K562 (cell line): ENCODE measurements around the gene PLCD1. TPM values are rescaled to one million over a fixed set of nuclear protein-coding genes. Genes with fewer than 3 reads are reported as not detected.
A peak's percentile ranks its signal among the peaks of the same experiment; 100 is the strongest.

Source experiments
- ILK ChIP-seq: fragments of 450-650 bp; IDR thresholded peaks from 2 replicates; pipeline ENCODE4 v1.6.1; 2016; ENCODE audit warnings: missing genetic modification characterization, low read depth, mild to moderate bottlenecking, missing compliant biosample characterization, moderate library complexity, borderline replicate concordance
- KLF16 ChIP-seq: IDR thresholded peaks from 2 replicates; pipeline ENCODE4 v1.6.1; 2016; ENCODE audit warnings: antibody characterized with exemption
- POLR2AphosphoS2 ChIP-seq: IDR thresholded peaks from 2 replicates; pipeline ENCODE4 v1.6.1; 2012; ENCODE audit warnings: low read length, improper control_type of control experiment
- POLR2B ChIP-seq: fragments of 450-650 bp; IDR thresholded peaks from 2 replicates; pipeline ENCODE4 v1.6.1; 2018; ENCODE audit warnings: low read depth; ENCODE audit not compliant: partially characterized antibody
- SMARCE1 ChIP-seq: fragments of 450-650 bp; IDR thresholded peaks from 2 replicates; pipeline ENCODE4 v1.7.1; 2016; ENCODE audit warnings: mild to moderate bottlenecking
- SPI1 ChIP-seq: IDR thresholded peaks from 2 replicates; pipeline ENCODE4 v1.6.1; 2011; ENCODE audit warnings: low read depth, low read length, control low read depth, borderline replicate concordance
- ZNF830 ChIP-seq: fragments of 250-450 bp; sonication (Bioruptor Pico); IDR thresholded peaks from 2 replicates; pipeline ENCODE4 v1.5.0; 2021; ENCODE audit warnings: mild to moderate bottlenecking
- polyA plus RNA-seq, 8 experiments: library from polyadenylated mRNA; depleted of rRNA in 4 of 8; stranded (reverse) in 5 of 8; unstranded in 3 of 8; fragments of >200 nt; fragmentation: Nextera tagmentation in 2 of 8; fragmentation: Illumina TruSeq in 1 of 8; extraction: Ambion mirVana in 2 of 8; extraction: Trizol in 1 of 8; gene quantifications; 2 replicates each; pipeline versions ENCODE4 v1.2.1 to v1.2.3, GENCODE V29; 2011 to 2014; ENCODE audit warnings: inconsistent platforms in 1 of 8, missing spikeins in 1 of 8
- total RNA-seq, 7 experiments: library from RNA; depleted of rRNA in 6 of 7; stranded (reverse); fragments of >200 nt in 6 of 7; fragmentation: Illumina TruSeq in 2 of 7; extraction: Trizol in 2 of 7; gene quantifications; 2 replicates each; pipeline versions ENCODE4 v1.2.1 to v1.2.3, GENCODE V29; 2011 to 2021; ENCODE audit warnings: low replicate concordance in 1 of 7
- TF ChIP-seq, protein P1 (sequence below): fragments of 450-650 bp; IDR thresholded peaks from 2 replicates; pipeline ENCODE4 v1.6.1; 2018; ENCODE audit warnings: mild to moderate bottlenecking, low read depth; ENCODE audit not compliant: partially characterized antibody
- TF ChIP-seq, protein P2 (sequence below): fragments of 250-450 bp; sonication (Bioruptor Pico); IDR thresholded peaks from 2 replicates; pipeline ENCODE4 v1.4.0; 2020; ENCODE audit warnings: mild to moderate bottlenecking, moderate library complexity
- TF ChIP-seq, protein P3 (sequence below), 3 experiments: fragments of 200-800 bp in 1 of 3; sonication (Bioruptor generic) in 1 of 3; sonication (generic) in 1 of 3; formaldehyde crosslinking in 1 of 3; IDR thresholded peaks; 2 replicates each; pipeline versions ENCODE4 v1.6.1 to v1.8.0; 2016 to 2022; ENCODE audit warnings: mild to moderate bottlenecking in 2 of 3, missing compliant biosample characterization in 2 of 3, missing genetic modification characterization in 2 of 3, missing genetic modification reagents in 1 of 3
- TF ChIP-seq, protein P4 (sequence below), 2 experiments: fragments of 450-650 bp; IDR thresholded peaks; 2 replicates each; pipeline ENCODE4 v1.6.1; 2016; ENCODE audit warnings: mild to moderate bottlenecking in 2 of 2, borderline replicate concordance in 1 of 2, low read depth in 1 of 2, moderate library complexity in 1 of 2

Gene PLCD1
- total and polyA plus RNA-seq, 9 of the 15 experiments (the other 6 are each of a cell fraction or from before 2014, with no cell fraction given): 5.4 to 209 (median 116) TPM

DNA sequence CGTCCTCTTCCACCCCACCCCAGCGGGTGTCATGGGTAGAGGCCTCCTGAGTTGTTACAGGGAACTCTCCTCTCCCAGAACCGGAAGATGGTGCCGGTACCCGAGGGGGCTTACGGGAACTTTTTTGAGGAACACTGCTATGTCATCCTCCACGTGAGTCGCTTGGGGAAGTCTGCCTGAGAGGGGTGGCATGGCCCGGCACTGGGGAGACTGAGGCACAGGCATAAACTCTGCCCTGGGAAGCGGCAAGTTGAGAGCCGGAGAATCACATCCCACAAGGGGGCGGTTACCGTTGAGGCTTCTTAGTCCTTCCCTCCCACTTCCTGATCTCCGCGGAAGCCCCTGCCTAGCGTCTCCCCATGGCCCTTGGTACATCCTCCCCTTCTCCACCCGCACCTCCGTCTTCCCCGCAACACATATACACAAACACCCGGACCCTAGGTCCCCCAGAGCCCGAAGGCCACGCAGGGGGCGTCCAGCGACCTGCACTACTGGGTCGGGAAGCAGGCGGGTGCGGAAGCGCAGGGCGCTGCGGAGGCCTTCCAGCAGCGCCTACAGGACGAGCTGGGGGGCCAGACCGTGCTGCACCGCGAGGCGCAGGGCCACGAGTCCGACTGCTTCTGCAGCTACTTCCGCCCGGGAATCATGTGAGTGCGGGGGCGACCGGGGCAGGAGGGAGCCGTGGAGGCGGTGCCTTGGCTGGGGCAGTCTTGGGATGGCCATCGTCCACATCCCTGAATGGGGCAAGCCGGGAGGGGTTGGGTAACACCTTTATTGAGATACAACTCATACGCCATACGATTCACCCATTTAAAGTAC, 35.4 kb downstream of the PLCD1 start (continued):
- TF ChIP-seq SMARCE1 (peak; percentile 45; the same call in 1 of the 2 replicates), ZNF830 (CRISPR knock-in tag) (peak; percentile 93; the same call in 1 of the 2 replicates), POLR2AphosphoS2 (no peak), POLR2B (peak; percentile 97), KLF16 (no peak), SPI1 (peak; percentile 72), ILK (tag) (no peak)
- TF ChIP-seq, protein P1, sequence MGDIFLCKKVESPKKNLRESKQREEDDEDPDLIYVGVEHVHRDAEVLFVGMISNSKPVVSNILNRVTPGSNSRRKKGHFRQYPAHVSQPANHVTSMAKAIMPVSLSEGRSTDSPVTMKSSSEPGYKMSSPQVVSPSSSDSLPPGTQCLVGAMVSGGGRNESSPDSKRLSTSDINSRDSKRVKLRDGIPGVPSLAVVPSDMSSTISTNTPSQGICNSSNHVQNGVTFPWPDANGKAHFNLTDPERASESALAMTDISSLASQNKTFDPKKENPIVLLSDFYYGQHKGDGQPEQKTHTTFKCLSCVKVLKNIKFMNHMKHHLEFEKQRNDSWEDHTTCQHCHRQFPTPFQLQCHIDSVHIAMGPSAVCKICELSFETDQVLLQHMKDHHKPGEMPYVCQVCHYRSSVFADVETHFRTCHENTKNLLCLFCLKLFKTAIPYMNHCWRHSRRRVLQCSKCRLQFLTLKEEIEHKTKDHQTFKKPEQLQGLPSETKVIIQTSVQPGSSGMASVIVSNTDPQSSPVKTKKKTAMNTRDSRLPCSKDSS: no peak
- TF ChIP-seq, protein P2, sequence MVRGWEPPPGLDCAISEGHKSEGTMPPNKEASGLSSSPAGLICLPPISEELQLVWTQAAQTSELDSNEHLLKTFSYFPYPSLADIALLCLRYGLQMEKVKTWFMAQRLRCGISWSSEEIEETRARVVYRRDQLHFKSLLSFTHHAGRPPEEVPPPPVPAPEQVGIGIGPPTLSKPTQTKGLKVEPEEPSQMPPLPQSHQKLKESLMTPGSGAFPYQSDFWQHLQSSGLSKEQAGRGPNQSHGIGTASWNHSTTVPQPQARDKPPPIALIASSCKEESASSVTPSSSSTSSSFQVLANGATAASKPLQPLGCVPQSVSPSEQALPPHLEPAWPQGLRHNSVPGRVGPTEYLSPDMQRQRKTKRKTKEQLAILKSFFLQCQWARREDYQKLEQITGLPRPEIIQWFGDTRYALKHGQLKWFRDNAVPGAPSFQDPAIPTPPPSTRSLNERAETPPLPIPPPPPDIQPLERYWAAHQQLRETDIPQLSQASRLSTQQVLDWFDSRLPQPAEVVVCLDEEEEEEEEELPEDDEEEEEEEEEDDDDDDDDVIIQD (CRISPR knock-in tag): no peak
- TF ChIP-seq, protein P3, sequence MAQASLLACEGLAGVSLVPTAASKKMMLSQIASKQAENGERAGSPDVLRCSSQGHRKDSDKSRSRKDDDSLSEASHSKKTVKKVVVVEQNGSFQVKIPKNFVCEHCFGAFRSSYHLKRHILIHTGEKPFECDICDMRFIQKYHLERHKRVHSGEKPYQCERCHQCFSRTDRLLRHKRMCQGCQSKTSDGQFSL (CRISPR knock-in tag; IDR thresholded peaks at IDR 0.05): peak; percentile 70; the same call in 1 of the 2 replicates
- TF ChIP-seq, protein P3 (tag; IDR thresholded peaks at IDR 0.05): peak in 1 of 2 experiments; percentile 36; a peak in 1 of 4 replicates
- TF ChIP-seq, protein P4, sequence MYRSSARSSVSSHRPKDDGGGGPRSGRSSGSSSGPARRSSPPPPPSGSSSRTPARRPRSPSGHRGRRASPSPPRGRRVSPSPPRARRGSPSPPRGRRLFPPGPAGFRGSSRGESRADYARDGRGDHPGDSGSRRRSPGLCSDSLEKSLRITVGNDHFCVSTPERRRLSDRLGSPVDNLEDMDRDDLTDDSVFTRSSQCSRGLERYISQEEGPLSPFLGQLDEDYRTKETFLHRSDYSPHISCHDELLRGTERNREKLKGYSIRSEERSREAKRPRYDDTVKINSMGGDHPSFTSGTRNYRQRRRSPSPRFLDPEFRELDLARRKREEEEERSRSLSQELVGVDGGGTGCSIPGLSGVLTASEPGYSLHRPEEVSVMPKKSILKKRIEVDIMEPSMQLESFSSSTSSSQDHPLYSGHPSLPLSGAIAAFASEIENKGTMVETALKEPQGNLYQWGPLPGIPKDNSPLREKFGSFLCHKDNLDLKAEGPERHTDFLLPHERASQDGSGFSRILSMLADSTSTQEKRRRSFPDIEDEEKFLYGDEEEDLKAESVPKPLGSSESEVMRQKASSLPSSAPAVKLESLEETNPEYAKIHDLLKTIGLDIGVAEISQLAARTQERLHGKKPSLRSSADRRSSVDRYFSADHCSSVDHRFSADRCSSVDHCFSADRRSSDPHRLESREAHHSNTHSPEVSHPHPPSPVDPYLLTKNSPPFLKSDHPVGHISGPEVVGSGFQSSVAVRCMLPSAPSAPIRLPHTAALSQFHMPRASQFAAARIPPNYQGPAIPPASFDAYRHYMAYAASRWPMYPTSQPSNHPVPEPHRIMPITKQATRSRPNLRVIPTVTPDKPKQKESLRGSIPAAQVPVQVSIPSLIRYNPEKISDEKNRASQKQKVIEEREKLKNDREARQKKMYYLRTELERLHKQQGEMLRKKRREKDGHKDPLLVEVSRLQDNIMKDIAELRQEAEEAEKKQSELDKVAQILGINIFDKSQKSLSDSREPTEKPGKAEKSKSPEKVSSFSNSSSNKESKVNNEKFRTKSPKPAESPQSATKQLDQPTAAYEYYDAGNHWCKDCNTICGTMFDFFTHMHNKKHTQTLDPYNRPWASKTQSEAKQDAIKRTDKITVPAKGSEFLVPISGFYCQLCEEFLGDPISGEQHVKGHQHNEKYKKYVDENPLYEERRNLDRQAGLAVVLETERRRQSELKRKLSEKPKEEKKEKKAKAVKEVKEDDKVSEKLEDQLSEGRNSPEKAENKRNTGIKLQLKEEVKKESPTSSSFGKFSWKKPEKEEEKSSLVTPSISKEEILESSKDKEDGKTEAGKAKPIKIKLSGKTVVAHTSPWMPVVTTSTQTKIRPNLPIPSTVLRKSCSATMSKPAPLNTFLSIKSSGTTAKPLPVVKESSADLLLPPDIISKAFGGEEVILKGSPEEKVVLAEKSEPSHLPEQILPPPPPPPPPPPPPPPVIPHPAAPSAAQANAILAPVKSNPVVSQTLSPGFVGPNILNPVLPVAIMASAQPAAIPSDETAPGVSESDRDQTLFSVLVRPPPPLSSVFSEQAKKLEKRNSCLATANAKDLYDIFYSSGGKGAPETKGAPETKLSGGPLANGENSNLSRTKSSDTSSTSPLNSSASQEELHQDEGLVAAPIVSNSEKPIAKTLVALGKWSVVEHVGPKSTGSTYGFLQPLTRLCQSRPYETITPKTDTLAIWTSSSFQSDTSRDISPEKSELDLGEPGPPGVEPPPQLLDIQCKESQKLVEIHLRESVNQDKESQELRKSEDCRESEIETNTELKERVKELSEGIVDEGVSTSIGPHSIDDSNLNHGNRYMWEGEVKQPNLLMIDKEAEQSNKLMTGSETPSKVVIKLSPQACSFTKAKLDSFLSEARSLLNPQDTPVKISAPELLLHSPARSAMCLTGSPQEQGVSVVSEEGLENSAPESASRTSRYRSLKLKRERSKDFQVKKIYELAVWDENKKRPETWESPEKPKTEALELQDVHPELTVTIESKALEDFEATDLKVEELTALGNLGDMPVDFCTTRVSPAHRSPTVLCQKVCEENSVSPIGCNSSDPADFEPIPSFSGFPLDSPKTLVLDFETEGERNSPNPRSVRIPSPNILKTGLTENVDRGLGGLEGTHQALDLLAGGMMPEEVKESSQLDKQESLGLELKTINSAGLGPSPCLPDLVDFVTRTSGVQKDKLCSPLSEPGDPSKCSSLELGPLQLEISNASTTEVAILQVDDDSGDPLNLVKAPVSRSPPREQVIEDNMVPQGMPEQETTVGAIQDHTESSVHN (IDR thresholded peaks at IDR 0.05; ENCODE audit: borderline replicate concordance in 1 of 2, low read depth in 1 of 2): peak in 1 of 2 experiments; percentile 14; a peak in 1 of 4 replicates
